H1 (cell line): Measurements from ENCODE around the gene IL2RG. TPM values are rescaled to one million over a fixed set of nuclear protein-coding genes. Genes with fewer than 3 reads are reported as not detected.

ENCODE experiments used
- CTCF ChIA-PET: fragments of 300-600 bp; sonication (Branson Sonifier 250); formaldehyde crosslinking; loops from one replicate; lab custom pipeline; 2021; ENCODE audit not compliant: partially characterized antibody; lab: Charles Lee
- POLR2A ChIA-PET: fragments of 300-600 bp; sonication (Branson Sonifier 250); formaldehyde crosslinking; loops from one replicate; lab custom pipeline; 2021; ENCODE audit warnings: inconsistent platforms; ENCODE audit not compliant: partially characterized antibody; lab: Charles Lee
- DNase-seq, 2 experiments: peaks; one replicate each; pipeline versions ENCODE4 v3.0.0 to v3.0.0-alpha.2; 2010 to 2022; ENCODE audit warnings: low spot score in 2 of 2, low read depth in 1 of 2, mixed read lengths in 1 of 2
- FAIRE-seq: peaks from 2 replicates; lab custom pipeline; 2011; peaks lifted over from hg19 to GRCh38; lab: Jason Lieb, UNC
- H2AFZ ChIP-seq: 2 replicates; pipeline ENCODE4 v1.8.1; 2012; ENCODE audit warnings: low read length, inconsistent platforms
- H2AK5ac ChIP-seq: 2 replicates; pipeline ENCODE4 v1.6.1; 2013; ENCODE audit warnings: low read depth, low read length
- H2BK120ac ChIP-seq: replicated peaks from 2 replicates; pipeline ENCODE3; 2013; ENCODE audit warnings: low read depth, low read length, inconsistent platforms
- H2BK12ac ChIP-seq: 2 replicates; pipeline ENCODE4 v1.6.1; 2013; ENCODE audit warnings: low read depth, low read length
- H2BK15ac ChIP-seq: 2 replicates; pipeline ENCODE4 v1.6.1; 2013; ENCODE audit warnings: low read length
- H2BK20ac ChIP-seq: 2 replicates; pipeline ENCODE4 v1.6.1; 2013; ENCODE audit warnings: low read length
- H2BK5ac ChIP-seq: 2 replicates; pipeline ENCODE4 v1.6.1; 2013; ENCODE audit warnings: low read depth, low read length
- H3K14ac ChIP-seq: 2 replicates; pipeline ENCODE4 v1.6.1; 2013; ENCODE audit warnings: inconsistent platforms; ENCODE audit not compliant: insufficient read length
- H3K18ac ChIP-seq: 2 replicates; pipeline ENCODE4 v1.6.1; 2013; ENCODE audit warnings: low read length; ENCODE audit errors: extremely low read depth
- H3K23ac ChIP-seq: 2 replicates; pipeline ENCODE4 v1.6.1; 2013; ENCODE audit warnings: inconsistent platforms; ENCODE audit not compliant: insufficient read length
- H3K23me2 ChIP-seq: 2 replicates; pipeline ENCODE4 v1.6.1; 2013; ENCODE audit warnings: low read depth, low read length
- H3K27ac ChIP-seq: 2 replicates; pipeline ENCODE4 v1.6.1; 2011; ENCODE audit warnings: low read depth, low read length, inconsistent platforms
- H3K27me3 ChIP-seq, 4 experiments: replicated peaks in 1 of 4; 1 replicate in 1 of 4; 2 replicates in 3 of 4; pipeline versions ENCODE4 v1.6.1 to v1.8.1; 2011 to 2013; ENCODE audit warnings: low read length in 3 of 4, mild to moderate bottlenecking in 3 of 4, inconsistent platforms in 2 of 4, mixed read lengths in 2 of 4, moderate library complexity in 1 of 4; ENCODE audit not compliant: control insufficient read depth in 3 of 4, insufficient read depth in 3 of 4; ENCODE audit errors: extremely low read depth in 1 of 4
- H3K36me3 ChIP-seq, 4 experiments: 2 replicates each; pipeline versions ENCODE4 v1.6.1 to v1.8.1; 2011 to 2013; ENCODE audit warnings: mild to moderate bottlenecking in 4 of 4, low read length in 3 of 4, moderate library complexity in 2 of 4, control low read depth in 1 of 4, inconsistent platforms in 1 of 4; ENCODE audit not compliant: insufficient read depth in 4 of 4, control insufficient read depth in 2 of 4
- H3K4ac ChIP-seq: replicated peaks from 2 replicates; pipeline ENCODE3; 2013; ENCODE audit warnings: low read length, low read depth, mixed read lengths, inconsistent platforms; ENCODE audit not compliant: insufficient read length
- H3K4me1 ChIP-seq, 4 experiments: replicated peaks in 1 of 4; 1 replicate in 1 of 4; 2 replicates in 3 of 4; pipeline versions ENCODE4 v1.6.1 to v1.8.1; 2011 to 2013; ENCODE audit warnings: low read length in 3 of 4, inconsistent platforms in 2 of 4, mixed read lengths in 1 of 4; ENCODE audit not compliant: insufficient read depth in 4 of 4, control insufficient read depth in 3 of 4
- H3K4me2 ChIP-seq, 2 experiments: 2 replicates each; pipeline versions ENCODE4 v1.6.1 to v1.8.1; 2011 to 2013; ENCODE audit warnings: low read depth in 2 of 2, low read length in 2 of 2, control low read depth in 1 of 2, inconsistent platforms in 1 of 2, mild to moderate bottlenecking in 1 of 2; ENCODE audit not compliant: insufficient read depth in 1 of 2
- H3K4me3 ChIP-seq, 4 experiments: fragments of 200-600, 300-600 bp in 1 of 4; sonication (generic), shearing (Covaris generic), sonication (Bioruptor Twin) in 1 of 4; 2 replicates each; pipeline versions ENCODE4 v1.5.1 to v1.8.1; 2011 to 2016; ENCODE audit warnings: low read length in 4 of 4, low read depth in 3 of 4, control low read depth in 2 of 4, inconsistent platforms in 2 of 4, mild to moderate bottlenecking in 2 of 4, mixed read lengths in 1 of 4, moderate library complexity in 1 of 4; ENCODE audit not compliant: insufficient read depth in 2 of 4; ENCODE audit errors: extremely low read depth in 1 of 4
- H3K56ac ChIP-seq: replicated peaks from 2 replicates; pipeline ENCODE3; 2013; ENCODE audit warnings: low read depth, mild to moderate bottlenecking, mixed read lengths, low read length, inconsistent platforms; ENCODE audit not compliant: insufficient read length
- H3K79me1 ChIP-seq: 2 replicates; pipeline ENCODE4 v1.6.1; 2013; ENCODE audit warnings: low read depth, low read length, control low read depth
- H3K79me2 ChIP-seq, 2 experiments: 2 replicates each; pipeline versions ENCODE4 v1.6.1 to v1.8.1; 2012 to 2013; ENCODE audit warnings: low read length in 2 of 2, mild to moderate bottlenecking in 2 of 2, inconsistent platforms in 1 of 2; ENCODE audit not compliant: insufficient read depth in 2 of 2, control insufficient read depth in 1 of 2
- H3K9ac ChIP-seq, 4 experiments: replicated peaks in 1 of 4; 1 replicate in 1 of 4; 2 replicates in 3 of 4; pipeline versions ENCODE4 v1.6.1 to v1.8.1; 2011 to 2013; ENCODE audit warnings: low read depth in 3 of 4, low read length in 3 of 4, control low read depth in 2 of 4, mild to moderate bottlenecking in 2 of 4, moderate library complexity in 2 of 4, inconsistent platforms in 1 of 4; ENCODE audit errors: extremely low read depth in 1 of 4
- H3K9me3 ChIP-seq, 2 experiments: 2 replicates each; pipeline versions ENCODE4 v1.6.1 to v1.8.1; 2012 to 2013; ENCODE audit warnings: mild to moderate bottlenecking in 2 of 2, moderate library complexity in 2 of 2, control low read depth in 1 of 2, inconsistent platforms in 1 of 2, low read depth in 1 of 2, low read length in 1 of 2, mixed read lengths in 1 of 2; ENCODE audit not compliant: insufficient read depth in 2 of 2
- H4K20me1 ChIP-seq, 2 experiments: replicated peaks in 1 of 2; 2 replicates each; pipeline versions ENCODE3 to v1.8.1; 2011 to 2013; ENCODE audit warnings: inconsistent platforms in 2 of 2, low read length in 2 of 2, mild to moderate bottlenecking in 1 of 2; ENCODE audit not compliant: insufficient read depth in 2 of 2, control insufficient read depth in 1 of 2
- H4K5ac ChIP-seq: 2 replicates; pipeline ENCODE4 v1.6.1; 2013; ENCODE audit warnings: low read length, low read depth, mixed read lengths, inconsistent platforms; ENCODE audit not compliant: insufficient read length
- H4K8ac ChIP-seq: 2 replicates; pipeline ENCODE4 v1.8.0; 2013; ENCODE audit warnings: mild to moderate bottlenecking, moderate library complexity, low read length, inconsistent platforms; ENCODE audit not compliant: insufficient read depth; ENCODE audit errors: extremely low read depth
- H4K91ac ChIP-seq: replicated peaks from 2 replicates; pipeline ENCODE3; 2013; ENCODE audit warnings: low read length, mixed read lengths, inconsistent platforms; ENCODE audit not compliant: insufficient read length
- CBX8 ChIP-seq: fragments of 300-800, 300-1000 bp; sonication (generic); IDR thresholded peaks from 2 replicates; pipeline ENCODE4 v1.7.1; 2016; ENCODE audit warnings: low read depth, low read length, borderline replicate concordance
- EP300 ChIP-seq, 2 experiments: IDR thresholded peaks; 1 replicate in 1 of 2; 2 replicates in 1 of 2; pipeline ENCODE4 v1.6.1; 2011 to 2012; ENCODE audit warnings: low read depth in 2 of 2, low read length in 2 of 2, mild to moderate bottlenecking in 2 of 2, borderline replicate concordance in 1 of 2, inconsistent platforms in 1 of 2, moderate library complexity in 1 of 2
- WGBS, 2 experiments: shearing (Covaris generic) in 1 of 2; methylation state at CpG; one replicate each; pipeline versions ENCODE4 v1.1.6 to v1.1.7; 2013 to 2015; ENCODE audit warnings: low lambda C conversion rate in 2 of 2, mixed read lengths in 2 of 2, inconsistent platforms in 1 of 2, low coverage in 1 of 2, missing lambda C conversion rate in 1 of 2; ENCODE audit not compliant: insufficient replicate concordance in 2 of 2, insufficient coverage in 1 of 2, insufficient read length in 1 of 2; ENCODE audit errors: extremely low coverage in 1 of 2, missing lambda C conversion rate in 1 of 2; 5-methylcytosine and 5-hydroxymethylcytosine counted together
- polyA plus RNA-seq, 7 experiments: library from polyadenylated mRNA; depleted of rRNA in 3 of 7; stranded (reverse) in 5 of 7; unstranded in 2 of 7; fragments of >200 nt in 5 of 7; fragments of 200-250 nt in 2 of 7; gene quantifications; 1 replicate in 5 of 7; 2 replicates in 1 of 7; 4 replicates in 1 of 7; pipeline versions ENCODE4 v1.2.1 to v1.2.3, GENCODE V29; 2011 to 2013; ENCODE audit warnings: missing spikeins in 2 of 7, mixed read lengths in 2 of 7
- total RNA-seq: library from RNA; stranded (reverse); fragmentation: NEBNext Ultra II Directional; extraction: Animal tissue kit (Norgen Biotek cat#: 25700); gene quantifications from 2 replicates; pipeline ENCODE4 v1.2.1, GENCODE V29; 2021

Gene IL2RG
- total and polyA plus RNA-seq, 2 of the 8 experiments (the other 6 are each of a cell fraction or from before 2014, with no cell fraction given) = not detected

GRCh38 chrX:71151366-71151765 is 40.0 kb upstream of the IL2RG start:
- 94% methylated on average over 7 of the region's 7 CpGs; no CpG with 5 or more reads in 1 of the 2 experiments for WGBS, 2 experiments
- Histone ChIP-seq H3K56ac (no peak overlapping the region), H2BK120ac (no peak overlapping the region), H2AFZ (no peak overlapping the region), H3K79me1 (no peaks in the 10 kb centered on the region), H4K91ac (no peak overlapping the region), H2BK12ac (no peak overlapping the region), H3K4ac (no peak overlapping the region), H2BK20ac (no peak overlapping the region), H3K18ac (no peak overlapping the region), H3K27me3 (no peaks in the 10 kb centered on the region), H3K23me2 (no peaks in the 10 kb centered on the region; the same call in 1 of the 2 replicates), H4K20me1 (no peaks in the 10 kb centered on the region), H3K9me3 (no peaks in the 10 kb centered on the region), H3K9ac (no peak overlapping the region), H3K36me3 (peaks cover 0 to 2% (median under 1%) of the 10 kb centered on the region in 4 experiments; a peak in 4 of 8 replicates), H2BK5ac (no peak overlapping the region), H3K4me2 (no peak overlapping the region), H3K27ac (no peak overlapping the region), H3K4me3 (no peak overlapping the region), H4K8ac (no peak overlapping the region; the same call in 1 of the 2 replicates), H3K23ac (no peak overlapping the region), H2BK15ac (no peak overlapping the region), H4K5ac (no peak overlapping the region), H2AK5ac (no peak overlapping the region), H3K4me1 (peaks cover under 1 to 8% (median 3%) of the 10 kb centered on the region in 4 experiments; a peak in 6 of 7 replicates), H3K79me2 (no peaks in the 10 kb centered on the region), H3K14ac (no peak overlapping the region)
- ChIA-PET POLR2A (no interaction called here), CTCF (interaction anchor here (1.3 kb wide), 1 partner anchor 22 kb away, joined by 3 read pairs; no protein-coding TSS in a partner anchor)
- FAIRE-seq (no peak), DNase-seq (no peak)
- TF ChIP-seq EP300 (IDR thresholded peaks at IDR 0.05; ENCODE audit: borderline replicate concordance in 1 of 2, low read depth in 2 of 2, low read length in 2 of 2) (no peak), CBX8 (no peak)
